ENCODE results near the gene USP40.

- TF ChIP-seq, protein P1, sequence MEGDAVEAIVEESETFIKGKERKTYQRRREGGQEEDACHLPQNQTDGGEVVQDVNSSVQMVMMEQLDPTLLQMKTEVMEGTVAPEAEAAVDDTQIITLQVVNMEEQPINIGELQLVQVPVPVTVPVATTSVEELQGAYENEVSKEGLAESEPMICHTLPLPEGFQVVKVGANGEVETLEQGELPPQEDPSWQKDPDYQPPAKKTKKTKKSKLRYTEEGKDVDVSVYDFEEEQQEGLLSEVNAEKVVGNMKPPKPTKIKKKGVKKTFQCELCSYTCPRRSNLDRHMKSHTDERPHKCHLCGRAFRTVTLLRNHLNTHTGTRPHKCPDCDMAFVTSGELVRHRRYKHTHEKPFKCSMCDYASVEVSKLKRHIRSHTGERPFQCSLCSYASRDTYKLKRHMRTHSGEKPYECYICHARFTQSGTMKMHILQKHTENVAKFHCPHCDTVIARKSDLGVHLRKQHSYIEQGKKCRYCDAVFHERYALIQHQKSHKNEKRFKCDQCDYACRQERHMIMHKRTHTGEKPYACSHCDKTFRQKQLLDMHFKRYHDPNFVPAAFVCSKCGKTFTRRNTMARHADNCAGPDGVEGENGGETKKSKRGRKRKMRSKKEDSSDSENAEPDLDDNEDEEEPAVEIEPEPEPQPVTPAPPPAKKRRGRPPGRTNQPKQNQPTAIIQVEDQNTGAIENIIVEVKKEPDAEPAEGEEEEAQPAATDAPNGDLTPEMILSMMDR (IDR thresholded peaks at IDR 0.05), result no peak
- TF ChIP-seq POLR2AphosphoS5 (IDR thresholded peaks at IDR 0.05), result no peak
- TF ChIP-seq POLR2A (IDR thresholded peaks at IDR 0.05), result no peak
These were observed 63.1 kb downstream of the USP40 start for GRCh38 chr2:233503481-233503880.
